ENCODE data around the gene LRRC27. TPM values are rescaled to one million over a fixed set of nuclear protein-coding genes. Genes with fewer than 3 reads are reported as not detected.

LRRC27 gene
- total RNA-seq, 1 experiment from 2014 or later = 5.6 TPM

- Histone ChIP-seq H3K27me3 (ENCODE audit: low read length) (no peaks in the 10 kb centered on the region), H3K4me3 (ENCODE audit: low read length) (no peak overlapping the region), H3F3A (ENCODE audit: low read length, unreplicated experiment) (no peaks in the 10 kb centered on the region), H3K79me2 (ENCODE audit: low read length) (peaks cover 15% of the 10 kb centered on the region), H3K9me3 (ENCODE audit: low read length) (no peaks in the 10 kb centered on the region), H3K27ac (ENCODE audit: low read length) (peak overlapping the region; percentile 92), H3K36me3 (ENCODE audit: low read depth, low read length) (no peaks in the 10 kb centered on the region), H3K4me1 (ENCODE audit: insufficient read depth, low read length) (peaks cover 35% of the 10 kb centered on the region), H3K9me2 (replicated peaks; ENCODE audit: low read length) (no peaks in the 10 kb centered on the region), H2AFZ (ENCODE audit: low read length) (no peak overlapping the region), H3K4me2 (ENCODE audit: low read length) (peak overlapping the region; percentile 77), H4K20me1 (ENCODE audit: low read length) (no peaks in the 10 kb centered on the region), H3K9ac (ENCODE audit: low read length) (peak overlapping the region; percentile 76; the same call in 1 of the 2 replicates)
- ATAC-seq (no peak), DNase-seq (no peak)
- CTCF ChIA-PET = no interaction called here
- intact Hi-C loops (cut with micrococcal nuclease) = loop anchor here (2.0 kb wide), 1 partner anchor 28 kb away; no protein-coding TSS in a partner anchor
- TSS peak; percentile 53 for BruUV-seq (replicated peaks)
- POLR2A ChIA-PET (ENCODE audit: unreplicated experiment) = no interaction called here
- TF ChIP-seq CTCF (conservative IDR thresholded peaks at IDR 0.05; ENCODE audit: low read depth, low read length) = no peak
- no peak for TF ChIP-seq EZH2phosphoT487 (IDR thresholded peaks at IDR 0.05; ENCODE audit: borderline replicate concordance, low read length)
- no peak for TF ChIP-seq EZH2 (IDR thresholded peaks at IDR 0.05; ENCODE audit: low read length, unreplicated experiment)
These were observed 88.5 kb downstream of the LRRC27 start for GRCh38 chr10:132420469-132420980.

GRCh38 chr10:132420981-132421846, 89.2 kb downstream of the LRRC27 start:
- no peaks in the 10 kb centered on the region for H3K36me3 ChIP-seq (ENCODE audit: low read depth, low read length)
- BruUV-seq (replicated peaks) = TSS peak; percentile 70
- H3K79me2 ChIP-seq (ENCODE audit: low read length) = peaks cover 9% of the 10 kb centered on the region; the same call in 1 of the 2 replicates
- peak overlapping the region; percentile 76 for H3K9ac ChIP-seq (ENCODE audit: low read length)
- peak overlapping the region; percentile 40; the same call in 1 of the 2 replicates for H3K4me3 ChIP-seq (ENCODE audit: low read length)
- no peaks in the 10 kb centered on the region for H3K9me3 ChIP-seq (ENCODE audit: low read length)
- ChIA-PET POLR2A (ENCODE audit: unreplicated experiment) (no interaction called here), CTCF (no interaction called here)
- H2AFZ ChIP-seq (ENCODE audit: low read length) = no peak overlapping the region
- H3K27ac ChIP-seq (ENCODE audit: low read length) = peak overlapping the region; percentile 92
- intact Hi-C loops (cut with micrococcal nuclease) = loop anchor here (2.0 kb wide), 1 partner anchor 28 kb away; no protein-coding TSS in a partner anchor
- H3K9me2 ChIP-seq (replicated peaks; ENCODE audit: low read length) = no peaks in the 10 kb centered on the region
- peak overlapping the region; percentile 77 for H3K4me2 ChIP-seq (ENCODE audit: low read length)
- no peaks in the 10 kb centered on the region for H3F3A ChIP-seq (ENCODE audit: low read length, unreplicated experiment)
- H3K4me1 ChIP-seq (ENCODE audit: insufficient read depth, low read length) = peaks cover 35% of the 10 kb centered on the region
- DNase-seq = peak; percentile 65
- no peaks in the 10 kb centered on the region for H4K20me1 ChIP-seq (ENCODE audit: low read length)
- no peaks in the 10 kb centered on the region for H3K27me3 ChIP-seq (ENCODE audit: low read length)
- ATAC-seq = peak; percentile 74
- TF ChIP-seq CTCF (conservative IDR thresholded peaks at IDR 0.05; ENCODE audit: low read depth, low read length) = no peak
- no peak for TF ChIP-seq EZH2 (IDR thresholded peaks at IDR 0.05; ENCODE audit: low read length, unreplicated experiment)
- TF ChIP-seq EZH2phosphoT487 (IDR thresholded peaks at IDR 0.05; ENCODE audit: borderline replicate concordance, low read length) = no peak
